GM06990 (cell line): Measurements from ENCODE around the gene LAMA2.

ENCODE experiments used
- DNase-seq: peaks from one replicate; pipeline ENCODE4 v3.0.0-alpha.2; 2011; ENCODE audit not compliant: insufficient read length; ENCODE audit errors: extremely low read depth
- H3K27me3 ChIP-seq: replicated peaks from 2 replicates; pipeline ENCODE4 v1.6.0; 2011; ENCODE audit warnings: low read length; ENCODE audit not compliant: control insufficient read depth, insufficient read depth
- H3K36me3 ChIP-seq: 2 replicates; pipeline ENCODE4 v1.5.1; 2011; ENCODE audit warnings: low read length; ENCODE audit not compliant: control insufficient read depth, insufficient read depth
- H3K4me3 ChIP-seq: replicated peaks from 2 replicates; pipeline ENCODE4 v1.5.1; 2011; ENCODE audit warnings: low read depth, mild to moderate bottlenecking, control low read depth, low read length
- TF ChIP-seq, protein P1 (sequence below): IDR thresholded peaks from 2 replicates; pipeline ENCODE4 v1.5.1; 2011; ENCODE audit warnings: low read length, control low read depth, mild to moderate bottlenecking, inconsistent platforms; ENCODE audit not compliant: insufficient read depth, poor library complexity, severe bottlenecking

LAMA2 gene

GRCh38 chr6:128964233-128964755, 81.4 kb downstream of the LAMA2 start:
- no peak for DNase-seq
- TF ChIP-seq, protein P1, sequence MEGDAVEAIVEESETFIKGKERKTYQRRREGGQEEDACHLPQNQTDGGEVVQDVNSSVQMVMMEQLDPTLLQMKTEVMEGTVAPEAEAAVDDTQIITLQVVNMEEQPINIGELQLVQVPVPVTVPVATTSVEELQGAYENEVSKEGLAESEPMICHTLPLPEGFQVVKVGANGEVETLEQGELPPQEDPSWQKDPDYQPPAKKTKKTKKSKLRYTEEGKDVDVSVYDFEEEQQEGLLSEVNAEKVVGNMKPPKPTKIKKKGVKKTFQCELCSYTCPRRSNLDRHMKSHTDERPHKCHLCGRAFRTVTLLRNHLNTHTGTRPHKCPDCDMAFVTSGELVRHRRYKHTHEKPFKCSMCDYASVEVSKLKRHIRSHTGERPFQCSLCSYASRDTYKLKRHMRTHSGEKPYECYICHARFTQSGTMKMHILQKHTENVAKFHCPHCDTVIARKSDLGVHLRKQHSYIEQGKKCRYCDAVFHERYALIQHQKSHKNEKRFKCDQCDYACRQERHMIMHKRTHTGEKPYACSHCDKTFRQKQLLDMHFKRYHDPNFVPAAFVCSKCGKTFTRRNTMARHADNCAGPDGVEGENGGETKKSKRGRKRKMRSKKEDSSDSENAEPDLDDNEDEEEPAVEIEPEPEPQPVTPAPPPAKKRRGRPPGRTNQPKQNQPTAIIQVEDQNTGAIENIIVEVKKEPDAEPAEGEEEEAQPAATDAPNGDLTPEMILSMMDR, result no peak
- no peaks in the 10 kb centered on the region for H3K27me3 ChIP-seq
- no peaks in the 10 kb centered on the region for H3K36me3 ChIP-seq
- no peak overlapping the region for H3K4me3 ChIP-seq

DNA sequence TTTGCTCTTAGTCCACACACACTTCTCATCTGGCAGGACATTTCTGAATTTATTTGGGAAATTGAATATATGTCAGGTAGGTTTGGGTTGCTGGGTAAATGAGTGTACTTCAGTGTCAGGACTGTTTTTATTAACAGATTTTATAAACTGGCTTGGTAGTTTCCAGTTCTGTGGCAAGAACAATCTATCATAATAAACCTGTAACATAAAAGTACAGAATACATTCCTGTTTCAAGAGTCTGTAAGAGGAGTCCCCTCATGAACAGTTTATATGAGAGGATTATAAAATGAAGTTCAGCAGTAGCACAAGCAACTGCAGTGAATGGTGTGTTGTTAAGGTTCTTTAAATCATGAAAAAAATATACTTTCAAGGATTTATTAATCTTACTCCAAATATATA, 81.8 kb downstream of the LAMA2 start:
- H3K36me3 ChIP-seq, result no peaks in the 10 kb centered on the region
- no peak overlapping the region for H3K4me3 ChIP-seq

DNA sequence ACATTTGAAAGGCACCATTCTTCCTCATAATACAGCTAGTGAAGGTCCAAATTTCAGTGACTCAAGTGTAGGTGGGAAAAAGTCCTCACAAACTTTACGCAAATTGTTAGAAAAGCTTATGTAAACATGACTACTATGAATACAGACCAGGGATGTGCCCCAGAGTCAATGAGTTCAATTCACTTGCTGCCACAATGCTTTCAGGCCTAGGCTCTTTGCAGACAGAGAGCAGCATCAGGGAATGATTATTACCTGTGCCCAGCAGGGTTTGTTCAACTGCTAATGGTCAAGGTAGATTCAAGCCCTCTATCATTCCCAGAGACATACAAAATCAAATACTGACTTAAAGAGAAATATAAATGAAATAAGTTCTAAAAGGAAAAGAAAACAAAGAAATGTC, 84.0 kb downstream of the LAMA2 start:
- H3K4me3 ChIP-seq, result no peak overlapping the region
- TF ChIP-seq, protein P1, result no peak
- H3K27me3 ChIP-seq, result no peaks in the 10 kb centered on the region
- DNase-seq, result no peak
- H3K36me3 ChIP-seq, result no peaks in the 10 kb centered on the region

More for the DNA sequence above, 81.8 kb downstream of the LAMA2 start:
- TF ChIP-seq, protein P1, result no peak
- no peaks in the 10 kb centered on the region for H3K27me3 ChIP-seq
- DNase-seq, result no peak

GRCh38 chr6:128979071-128979470, 96.1 kb downstream of the LAMA2 start:
- no peaks in the 10 kb centered on the region for H3K36me3 ChIP-seq
- no peaks in the 10 kb centered on the region for H3K27me3 ChIP-seq
- no peak overlapping the region for H3K4me3 ChIP-seq
- DNase-seq, result no peak
- TF ChIP-seq, protein P1, result no peak

DNA sequence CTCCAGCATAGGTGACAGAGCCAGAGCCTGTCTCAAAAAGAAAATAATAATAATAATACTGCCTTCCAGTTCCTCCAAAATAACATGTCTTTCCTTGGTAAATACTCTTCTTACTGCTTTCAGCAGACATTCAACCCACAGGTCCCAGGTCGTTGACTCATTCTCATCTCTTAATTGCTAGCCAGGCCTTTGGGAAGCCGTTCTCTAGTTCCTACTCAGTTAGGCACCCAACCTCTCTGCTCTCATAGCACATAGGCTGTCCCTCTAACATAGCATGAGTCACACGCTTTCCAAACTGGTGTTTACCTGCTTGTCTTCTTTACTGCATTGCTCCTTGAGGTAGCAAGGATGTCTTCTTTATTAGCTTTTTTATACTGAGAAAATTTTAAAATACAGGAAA, 98.8 kb downstream of the LAMA2 start:
- TF ChIP-seq, protein P1, result no peak
- Histone ChIP-seq H3K27me3 (no peaks in the 10 kb centered on the region), H3K36me3 (no peaks in the 10 kb centered on the region), H3K4me3 (no peak overlapping the region)
- no peak for DNase-seq

DNA sequence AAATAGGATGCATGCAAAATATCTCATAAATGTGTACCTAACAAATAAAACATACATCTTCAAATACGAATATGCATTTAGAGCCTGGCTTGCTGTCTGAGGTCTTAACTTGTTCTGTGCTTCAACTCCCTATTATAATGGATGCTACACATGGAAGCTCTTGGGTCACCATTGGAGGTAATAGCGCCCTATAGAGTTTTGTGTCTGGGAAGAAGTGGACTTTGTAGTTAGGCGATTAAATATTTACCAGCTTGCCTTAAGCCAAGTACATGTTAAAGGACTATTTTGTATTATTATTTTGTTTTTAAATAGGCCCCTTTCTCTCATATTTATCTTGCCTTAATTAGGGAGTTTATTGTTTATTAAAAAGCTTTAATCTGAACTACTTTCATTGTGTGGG, 107.4 kb downstream of the LAMA2 start:
- no peak overlapping the region for H3K4me3 ChIP-seq
- no peaks in the 10 kb centered on the region for H3K36me3 ChIP-seq
- TF ChIP-seq, protein P1, result no peak
- no peak for DNase-seq
- no peaks in the 10 kb centered on the region for H3K27me3 ChIP-seq
